ENCODE results near the gene TBR1. TPM values are rescaled to one million over a fixed set of nuclear protein-coding genes. Genes with fewer than 3 reads are reported as not detected.

TBR1 gene
- total and polyA plus RNA-seq, 2 of the 4 experiments (the other 2 are of a cell fraction), result not detected

DNA sequence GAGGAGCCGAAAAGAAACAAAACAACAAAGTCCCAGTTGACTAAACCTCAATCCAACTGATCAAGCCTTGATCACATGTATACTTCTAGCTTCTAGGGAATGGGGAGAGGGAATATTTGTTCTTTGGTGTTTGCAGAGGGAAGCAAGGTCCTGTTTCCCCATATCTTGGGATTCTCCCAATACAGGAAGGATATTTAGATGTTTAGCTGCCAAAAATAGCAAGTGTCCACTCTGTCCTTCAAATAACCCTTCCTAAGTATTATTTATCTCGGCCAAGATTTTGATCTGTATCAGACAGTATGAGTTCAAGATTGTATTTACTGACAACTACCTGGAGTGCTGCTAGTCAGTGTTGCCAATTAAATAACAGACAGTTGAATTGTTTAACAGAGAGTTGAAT is 55.5 kb downstream of the TBR1 start:
- BruUV-seq (replicated peaks), result no TSS peak
- CTCF ChIA-PET, result no interaction called here
- no CpG with 5 or more reads among the region's 2 CpGs for WGBS, 2 experiments (ENCODE audit: extremely low coverage in 2 of 2, insufficient read length in 1 of 2)
- Histone ChIP-seq H4K8ac (ENCODE audit: low read depth in 2 of 2, low read length in 2 of 2) (no peak overlapping the region), H3K9me1 (ENCODE audit: insufficient read depth, low read length) (no peaks in the 10 kb centered on the region), H3K4me2 (ENCODE audit: low read depth, low read length) (no peak overlapping the region), H3K79me1 (ENCODE audit: low read depth in 1 of 2, low read length in 2 of 2) (no peaks in the 10 kb centered on the region), H3K18ac (ENCODE audit: low read depth, low read length) (no peak overlapping the region), H3K4me3 (ENCODE audit: insufficient read depth, low read depth, low read length) (no peak overlapping the region), H2AFZ (replicated peaks; ENCODE audit: low read length, poor library complexity) (no peak overlapping the region), H4K91ac (ENCODE audit: insufficient read depth, low read depth, low read length) (no peak overlapping the region), H3K27me3 (ENCODE audit: control insufficient read depth, insufficient read depth, low read length) (no peaks in the 10 kb centered on the region), H2BK5ac (ENCODE audit: low read depth, low read length, poor library complexity, severe bottlenecking) (no peak overlapping the region), H3K27ac (ENCODE audit: insufficient read depth, low read length) (no peak overlapping the region), H3K9me3 (ENCODE audit: control insufficient read depth, insufficient read depth, low read length) (no peaks in the 10 kb centered on the region), H3K56ac (ENCODE audit: extremely low read depth, insufficient read depth, low read length) (no peak overlapping the region), H3K4ac (ENCODE audit: low read depth, low read length) (no peak overlapping the region), H3K14ac (replicated peaks; ENCODE audit: low read depth, low read length) (no peak overlapping the region), H2BK20ac (ENCODE audit: low read depth, low read length) (no peak overlapping the region), H2BK120ac (ENCODE audit: low read depth, low read length) (no peak overlapping the region), H3K23ac (ENCODE audit: low read depth, low read length) (no peak overlapping the region), H2AK5ac (ENCODE audit: low read depth, low read length) (no peak overlapping the region), H3K36me3 (ENCODE audit: control insufficient read depth, insufficient read depth, low read length) (no peaks in the 10 kb centered on the region), H3K4me1 (ENCODE audit: control insufficient read depth, insufficient read depth, low read length) (no peaks in the 10 kb centered on the region), H2BK15ac (ENCODE audit: low read depth, low read length) (no peak overlapping the region), H3K9ac (ENCODE audit: low read depth, low read length) (no peak overlapping the region), H4K5ac (ENCODE audit: low read depth, low read length) (no peak overlapping the region), H4K20me1 (ENCODE audit: insufficient read depth, low read length) (no peaks in the 10 kb centered on the region), H2AK9ac (replicated peaks; ENCODE audit: low read depth, low read length, poor library complexity) (no peak overlapping the region)
- TF ChIP-seq MXI1 (IDR thresholded peaks at IDR 0.05; ENCODE audit: borderline replicate concordance, low read depth, low read length) (no peak), RCOR1 (IDR thresholded peaks at IDR 0.05; ENCODE audit: insufficient replicate concordance, low read length) (no peak), MAFK (IDR thresholded peaks at IDR 0.05; ENCODE audit: low read depth, low read length) (no peak), CEBPB (IDR thresholded peaks at IDR 0.05; ENCODE audit: low read depth, low read length) (no peak), RFX5 (IDR thresholded peaks at IDR 0.05; ENCODE audit: low read depth, low read length) (no peak), POLR2A (IDR thresholded peaks at IDR 0.05; ENCODE audit: low read depth, low read length) (no peak), CHD1 (IDR thresholded peaks at IDR 0.05; ENCODE audit: low read depth, low read length) (no peak), SMC3 (IDR thresholded peaks at IDR 0.05; ENCODE audit: low read depth, low read length) (no peak), FOS (IDR thresholded peaks at IDR 0.05; ENCODE audit: low read depth, low read length) (no peak), RAD21 (IDR thresholded peaks at IDR 0.05; ENCODE audit: low read length) (no peak), MAZ (IDR thresholded peaks at IDR 0.05; ENCODE audit: borderline replicate concordance, low read depth, low read length) (no peak), CTCF (conservative IDR thresholded peaks at IDR 0.05; ENCODE audit: low read depth, low read length) (no peak), NFE2L2 (IDR thresholded peaks at IDR 0.05; ENCODE audit: low read depth, low read length) (no peak), BHLHE40 (IDR thresholded peaks at IDR 0.05; ENCODE audit: low read depth, low read length) (no peak)
- TF ChIP-seq, protein P1, sequence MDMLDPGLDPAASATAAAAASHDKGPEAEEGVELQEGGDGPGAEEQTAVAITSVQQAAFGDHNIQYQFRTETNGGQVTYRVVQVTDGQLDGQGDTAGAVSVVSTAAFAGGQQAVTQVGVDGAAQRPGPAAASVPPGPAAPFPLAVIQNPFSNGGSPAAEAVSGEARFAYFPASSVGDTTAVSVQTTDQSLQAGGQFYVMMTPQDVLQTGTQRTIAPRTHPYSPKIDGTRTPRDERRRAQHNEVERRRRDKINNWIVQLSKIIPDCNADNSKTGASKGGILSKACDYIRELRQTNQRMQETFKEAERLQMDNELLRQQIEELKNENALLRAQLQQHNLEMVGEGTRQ (IDR thresholded peaks at IDR 0.05; ENCODE audit: low read depth, low read length), result no peak
- TF ChIP-seq, protein P2, sequence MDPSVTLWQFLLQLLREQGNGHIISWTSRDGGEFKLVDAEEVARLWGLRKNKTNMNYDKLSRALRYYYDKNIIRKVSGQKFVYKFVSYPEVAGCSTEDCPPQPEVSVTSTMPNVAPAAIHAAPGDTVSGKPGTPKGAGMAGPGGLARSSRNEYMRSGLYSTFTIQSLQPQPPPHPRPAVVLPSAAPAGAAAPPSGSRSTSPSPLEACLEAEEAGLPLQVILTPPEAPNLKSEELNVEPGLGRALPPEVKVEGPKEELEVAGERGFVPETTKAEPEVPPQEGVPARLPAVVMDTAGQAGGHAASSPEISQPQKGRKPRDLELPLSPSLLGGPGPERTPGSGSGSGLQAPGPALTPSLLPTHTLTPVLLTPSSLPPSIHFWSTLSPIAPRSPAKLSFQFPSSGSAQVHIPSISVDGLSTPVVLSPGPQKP (IDR thresholded peaks at IDR 0.05; ENCODE audit: borderline replicate concordance, low read depth, low read length), result no peak
- intact Hi-C loops (cut with micrococcal nuclease), result no loop called here
- dilution Hi-C loops (cut with HindIII; ENCODE audit: low sequenced_read_pairs, unreplicated experiment), result no loop called here
- POLR2A ChIA-PET (ENCODE audit: unreplicated experiment), result no interaction called here
- DNase-seq (no peak), ATAC-seq (ENCODE audit: low read depth) (no peak)
- in situ Hi-C loops (cut with MboI; ENCODE audit: low sequenced_read_pairs), result no loop called here
